ENCODE measurements around the gene MYL7.

GRCh38 chr7:44120395-44120794, 20.7 kb downstream of the MYL7 start:
- TF ChIP-seq CTCF (conservative IDR thresholded peaks at IDR 0.05; ENCODE audit: low read depth, low read length) (no peak), EZH2 (IDR thresholded peaks at IDR 0.05; ENCODE audit: borderline replicate concordance, low read depth, low read length, poor library complexity, severe bottlenecking) (no peak)

Data from A673 (cell line).